Activated T-helper 1 cell treated with anti-CD3 and anti-CD28 coated beads, Interleukin-2, amount 50 U/mL, for 16 hours (primary cell): ENCODE results near the gene RAF1.
"Not testable (repeated sequence)": the region's sequence is repeated elsewhere in the genome, so short reads cannot be mapped to it uniquely, and the experiment has no call there.

ENCODE experiments used
- DNase-seq, 2 donors: peaks; one replicate each; pipeline ENCODE4 v3.0.0-alpha.2; 2020; ENCODE audit warnings: low read depth in 1 of 2, low spot score in 1 of 2

The RAF1 gene

GRCh38 chr3:12561397-12561796, 102.5 kb downstream of the RAF1 start:
- no peak for DNase-seq

GRCh38 chr3:12560505-12561190, 103.3 kb downstream of the RAF1 start:
- no peak for DNase-seq

- no peak for DNase-seq
These were observed 104.4 kb downstream of the RAF1 start for GRCh38 chr3:12559520-12559919.

GRCh38 chr3:12558706-12559105, 105.2 kb downstream of the RAF1 start:
- DNase-seq, result no peak

- no peak for DNase-seq
These were observed 106.3 kb downstream of the RAF1 start for GRCh38 chr3:12557473-12558100.

- peak; percentile 65 to 79 for DNase-seq
These were observed 107.0 kb downstream of the RAF1 start, which contains the start of gene MKRN2 for GRCh38 chr3:12556690-12557472. TSS of gene MKRN2 (plus strand) at chr3:12557087. CDS start at chr3:12557151, 64 bp downstream.

DNA sequence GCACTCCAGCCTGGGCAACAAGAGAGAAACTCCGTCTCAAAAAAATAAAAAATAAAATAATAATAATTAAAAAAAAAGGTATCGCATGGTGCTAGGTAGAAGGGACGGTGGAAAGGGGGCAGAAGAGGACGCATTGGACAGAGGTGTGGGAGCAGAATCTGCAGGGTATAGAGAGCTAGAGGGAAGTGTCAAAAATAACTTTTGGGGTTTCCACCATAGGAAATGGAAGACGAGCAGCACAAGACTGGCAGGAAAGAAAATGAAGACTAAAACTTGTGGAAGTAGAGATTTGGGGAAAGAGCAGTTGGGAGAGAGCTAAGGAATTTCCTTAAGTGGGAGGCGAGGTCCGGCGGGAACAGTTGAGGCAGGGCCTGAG, 107.6 kb downstream of the RAF1 start:
- no peak for DNase-seq

DNA sequence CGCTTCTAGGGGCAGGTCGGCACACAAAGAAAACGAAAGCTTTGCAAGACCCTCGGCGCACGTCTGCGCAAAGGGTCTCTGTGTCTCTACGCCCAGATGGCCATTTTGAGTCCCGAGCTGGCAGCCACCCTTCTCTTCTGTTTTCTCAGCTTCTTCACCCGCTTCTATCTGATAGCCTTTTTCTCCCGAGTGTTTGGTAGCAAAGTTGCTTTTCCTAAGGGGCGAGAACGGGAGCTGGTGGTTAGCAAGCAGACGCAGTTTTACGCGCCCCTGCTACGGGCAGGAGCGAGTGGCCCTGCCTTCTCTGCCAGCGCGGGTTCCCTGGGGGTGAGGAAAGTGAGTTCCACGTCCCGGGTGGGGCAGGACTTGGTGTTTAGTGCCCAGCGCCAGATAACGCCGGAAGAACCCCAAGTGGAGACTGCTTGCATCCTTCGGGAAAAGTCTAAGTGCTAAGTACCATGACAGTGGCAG, 110.0 kb downstream of the RAF1 start:
- DNase-seq, result no peak

DNA sequence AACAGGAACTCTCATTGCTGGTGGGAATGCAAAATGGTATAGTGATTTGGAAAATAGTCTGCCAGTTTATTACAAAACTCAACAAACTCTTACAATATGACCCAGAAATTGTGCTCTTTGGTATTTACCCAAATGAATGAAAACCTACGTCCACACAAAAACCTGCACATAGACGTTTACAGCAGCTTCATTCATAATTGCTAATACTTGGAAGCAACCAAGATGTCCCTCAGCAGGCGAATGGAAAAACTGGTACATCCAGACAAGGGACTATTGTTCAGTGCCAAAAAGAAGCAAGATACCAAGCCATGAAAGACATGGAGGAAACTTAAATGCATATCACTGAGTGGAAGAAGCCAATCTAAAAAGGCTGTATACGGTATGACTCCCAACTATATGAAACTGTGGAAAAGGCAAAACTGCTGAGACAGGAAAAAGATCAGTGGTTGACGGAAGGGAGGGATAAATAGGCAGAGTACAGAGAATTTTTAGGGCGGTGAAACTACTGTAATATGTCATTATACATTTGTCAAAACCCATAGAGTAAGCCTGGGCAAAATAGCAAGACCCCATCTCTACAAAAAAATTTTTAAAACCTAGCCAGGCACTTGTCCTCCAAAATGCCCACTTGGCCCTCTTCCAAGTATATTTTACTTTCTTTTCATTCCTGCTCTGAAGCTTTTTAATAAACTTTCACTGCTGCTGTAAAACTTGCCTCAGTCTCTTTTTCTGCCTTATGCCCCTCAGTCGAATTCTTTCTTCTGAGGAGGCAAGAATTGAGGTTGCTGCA, 113.8 kb downstream of the RAF1 start:
- DNase-seq, result no peak

- DNase-seq, result no peak
These were observed 118.5 kb downstream of the RAF1 start, which contains the start of gene MKRN2OS for GRCh38 chr3:12545473-12545791. TSS of gene MKRN2OS (minus strand) at chr3:12545499. CDS start at chr3:12545464, 35 bp downstream.

DNA sequence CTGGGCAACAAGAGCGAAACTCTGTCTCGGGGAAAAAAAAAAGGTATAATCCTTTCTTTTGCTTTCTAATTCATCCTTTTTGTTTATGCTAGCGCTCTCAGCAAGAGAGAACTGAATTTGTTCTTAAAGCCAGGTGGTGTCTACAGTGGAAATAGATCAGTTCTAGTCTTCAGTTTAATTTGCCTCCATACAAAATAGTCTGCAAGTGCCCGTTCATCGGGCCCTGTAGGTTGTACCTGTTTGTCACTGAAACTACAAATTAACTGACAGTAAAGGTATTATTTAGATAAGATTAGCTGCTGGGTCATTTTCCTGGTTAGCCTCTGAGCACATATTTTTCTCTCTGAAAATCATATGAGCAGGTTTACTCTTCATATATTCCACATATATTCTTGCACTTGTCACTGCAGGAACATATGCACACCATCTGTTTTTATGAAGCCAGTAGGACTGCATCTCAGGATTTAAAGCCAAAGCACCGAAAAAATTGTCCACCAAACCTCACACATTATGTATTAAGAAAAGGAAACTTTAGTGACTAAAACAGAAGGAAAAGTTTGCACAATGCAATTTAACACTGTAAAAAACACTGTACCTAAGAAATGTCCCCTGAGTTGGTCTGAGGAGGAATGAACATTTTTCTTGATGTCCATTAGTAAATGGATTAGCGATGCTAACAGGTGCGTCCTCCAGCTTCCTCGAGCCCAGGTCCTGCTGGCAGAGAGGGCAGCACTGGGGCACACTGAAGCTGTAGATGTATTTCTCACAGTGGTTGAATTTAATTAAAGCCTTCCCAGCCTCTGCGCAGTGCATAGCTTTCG, 119.1 kb downstream of the RAF1 start:
- no peak for DNase-seq

- DNase-seq, result not testable (repeated sequence)
These were observed 120.4 kb downstream of the RAF1 start for GRCh38 chr3:12543497-12543896.

GRCh38 chr3:12541625-12542024, 122.3 kb downstream of the RAF1 start:
- DNase-seq, result no peak

- DNase-seq, result no peak
These were observed 127.5 kb downstream of the RAF1 start for GRCh38 chr3:12536423-12536822.
